ENCODE data around the gene CHMP3.
"Not testable (repeated sequence)": the region's sequence is repeated elsewhere in the genome, so short reads cannot be mapped to it uniquely, and the experiment has no call there.

Gene CHMP3

DNA sequence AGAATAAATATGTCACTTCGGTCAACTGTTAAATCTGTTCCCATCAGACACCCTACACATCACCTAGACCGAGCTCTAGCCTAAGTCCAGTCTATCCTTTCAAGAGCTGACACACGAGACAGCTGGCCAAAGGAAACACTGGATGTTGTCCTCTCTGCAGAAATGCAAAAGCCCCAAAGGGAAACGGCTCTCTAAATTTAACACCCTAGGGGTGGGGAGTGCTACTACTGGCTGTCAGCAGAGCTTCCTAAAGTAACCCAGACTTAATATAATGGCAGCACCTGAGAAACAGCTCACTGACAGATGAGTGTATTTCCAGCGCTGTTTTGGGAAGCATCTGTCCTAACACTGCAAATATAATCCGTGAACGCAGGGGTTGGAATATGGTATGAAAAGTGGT lies 55.6 kb downstream of the CHMP3 start:
- no peak for DNase-seq (ENCODE audit: low read depth)

DNA sequence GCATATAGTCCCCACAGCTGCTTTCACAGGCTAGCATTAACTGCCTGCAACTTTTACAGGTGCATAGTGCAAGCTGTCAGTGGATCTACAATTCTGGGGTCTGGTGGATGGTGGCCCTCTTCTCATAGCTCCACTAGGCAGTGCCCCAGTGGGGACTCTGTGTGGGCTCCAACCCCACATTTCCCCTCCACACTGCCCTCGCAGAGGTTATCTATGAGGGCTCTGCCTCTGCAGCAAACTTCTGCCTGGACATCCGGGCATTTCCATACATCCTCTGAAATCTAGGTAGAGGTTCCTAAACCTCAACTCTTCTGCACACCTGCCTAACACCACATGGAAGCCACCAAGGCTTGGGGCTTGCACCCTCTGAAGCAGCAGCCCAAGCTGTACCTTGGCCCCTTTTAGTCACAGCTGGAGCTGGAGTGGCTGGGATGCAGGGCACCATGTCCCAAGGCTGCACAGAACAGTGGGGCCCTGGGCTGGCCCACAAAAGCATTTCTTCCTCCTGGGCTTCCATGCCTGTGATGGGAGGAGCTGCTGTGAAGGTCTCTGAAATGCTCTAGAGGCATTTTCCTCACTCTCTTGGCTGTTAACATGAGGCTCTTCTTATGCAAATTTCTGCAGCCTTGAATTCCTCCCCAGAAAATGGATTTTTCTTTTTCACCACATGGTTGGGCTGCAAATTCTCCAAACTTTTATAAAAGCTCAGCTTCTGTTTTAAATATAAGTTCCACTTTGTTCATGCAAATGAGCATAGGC lies 62.7 kb downstream of the CHMP3 start:
- no peak for DNase-seq (ENCODE audit: low read depth)

DNA sequence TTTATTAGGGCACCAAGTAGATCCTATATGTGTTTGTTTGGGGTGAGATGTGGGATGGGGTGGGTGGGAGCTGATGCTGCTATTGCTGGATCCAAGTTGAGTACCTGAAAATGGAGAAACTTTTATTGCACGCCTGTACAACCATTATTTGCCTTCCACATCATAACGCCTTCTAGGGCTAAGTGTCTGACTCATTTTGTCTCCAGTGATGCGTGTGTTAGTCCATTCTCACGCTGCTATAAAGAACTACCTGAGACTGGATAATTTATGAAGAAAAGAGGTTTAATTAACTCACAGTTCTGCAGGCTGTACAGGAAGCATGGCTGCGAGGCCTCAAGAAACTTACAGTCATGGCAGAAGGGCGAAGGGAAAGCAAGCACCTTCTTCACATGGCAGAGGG lies 63.9 kb downstream of the CHMP3 start:
- DNase-seq (ENCODE audit: low read depth): no peak

DNA sequence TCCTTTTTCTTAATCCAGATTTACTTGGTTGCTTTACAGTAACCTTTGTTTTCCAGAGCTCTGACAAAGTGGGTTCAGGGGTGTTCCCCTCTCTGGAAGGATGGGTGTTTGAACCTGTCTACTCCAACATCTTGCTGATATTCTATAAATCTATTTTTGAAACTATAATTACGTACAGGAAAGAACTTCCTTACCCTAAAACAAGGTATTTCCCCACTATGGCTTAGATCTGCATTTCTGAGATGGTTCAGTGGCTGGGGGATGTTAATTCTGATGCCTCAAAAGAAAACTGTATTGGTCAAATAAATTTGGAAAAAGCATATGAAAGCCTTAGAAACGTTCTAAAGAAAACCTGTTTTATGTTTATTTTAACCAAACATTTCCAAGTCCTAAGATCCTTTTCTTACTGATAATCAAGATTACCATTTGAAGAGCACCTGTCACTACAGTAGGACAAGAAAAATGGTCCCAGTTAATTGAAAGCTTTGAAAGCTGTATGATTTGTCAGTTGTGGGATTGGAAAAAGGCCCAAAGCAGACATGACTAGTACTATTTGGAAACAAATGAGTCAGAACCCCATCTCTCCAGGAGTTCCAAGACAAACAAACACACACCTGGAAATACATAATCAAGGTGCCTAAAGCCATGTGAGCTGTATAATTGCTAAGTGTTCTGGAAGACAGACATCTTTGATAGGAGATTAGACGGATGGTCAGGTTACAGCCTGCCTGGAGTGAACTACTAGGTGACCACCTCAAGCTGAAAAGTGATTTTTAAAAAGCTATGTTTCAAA lies 64.6 kb downstream of the CHMP3 start:
- DNase-seq (ENCODE audit: low read depth): no peak

DNA sequence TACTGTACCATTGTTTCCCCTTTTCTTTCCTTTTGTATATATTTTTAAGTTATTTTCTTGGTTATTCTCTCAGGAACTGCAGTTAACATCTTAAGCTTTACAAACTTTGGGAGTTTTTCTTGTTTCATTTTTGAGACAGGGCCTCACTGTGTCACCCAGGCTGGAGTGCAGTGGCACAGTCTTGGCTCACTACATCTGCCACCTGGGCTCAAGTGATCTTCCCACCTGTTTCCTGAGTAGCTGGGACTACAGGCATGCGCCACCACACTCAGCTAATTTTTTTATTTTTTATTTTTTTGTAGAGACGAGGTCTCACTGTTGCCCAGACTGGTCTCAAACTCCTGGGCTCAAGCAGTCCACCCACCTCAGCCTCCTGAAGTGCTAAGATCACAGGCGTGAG lies 66.9 kb downstream of the CHMP3 start:
- DNase-seq (ENCODE audit: low read depth): not testable (repeated sequence)

DNA sequence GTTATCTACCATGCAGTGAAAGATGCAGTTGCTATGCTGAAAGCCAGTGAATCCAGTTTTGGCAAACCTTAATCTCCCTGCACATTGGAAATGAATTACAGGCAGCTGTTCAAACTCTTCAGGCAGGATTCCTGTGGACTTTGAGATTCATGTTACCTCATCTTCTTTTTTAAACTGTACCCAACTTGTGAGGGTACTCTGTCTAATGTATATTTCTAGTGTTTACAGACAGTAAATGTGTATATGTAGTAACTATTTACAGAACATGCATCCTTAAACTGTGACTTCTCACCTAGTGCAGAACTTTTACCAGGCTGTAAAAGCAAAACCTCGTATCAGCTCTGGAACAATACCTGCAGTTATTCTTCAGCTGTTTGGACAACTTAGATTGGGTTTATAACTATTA lies 71.2 kb downstream of the CHMP3 start:
- DNase-seq (ENCODE audit: low read depth): no peak

DNA sequence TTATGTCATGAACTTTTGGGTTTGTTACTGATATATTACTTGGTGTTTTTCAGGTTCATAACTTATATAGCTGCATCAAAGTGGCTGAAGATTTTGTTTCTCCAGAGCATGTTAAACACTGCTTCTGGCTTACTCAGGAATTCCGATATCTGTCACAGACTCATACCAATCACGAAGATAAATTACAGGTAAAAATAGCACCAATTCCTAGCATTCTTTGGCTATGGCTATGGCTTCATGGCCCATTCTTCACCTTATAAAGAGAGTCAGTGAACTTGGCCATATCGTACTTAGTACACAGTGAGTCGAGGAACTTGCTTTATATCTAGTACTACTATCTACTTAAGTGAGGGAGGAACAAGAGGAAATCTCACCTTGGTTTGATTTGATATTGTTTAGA lies 72.2 kb downstream of the CHMP3 start:
- DNase-seq (ENCODE audit: low read depth): no peak

DNA sequence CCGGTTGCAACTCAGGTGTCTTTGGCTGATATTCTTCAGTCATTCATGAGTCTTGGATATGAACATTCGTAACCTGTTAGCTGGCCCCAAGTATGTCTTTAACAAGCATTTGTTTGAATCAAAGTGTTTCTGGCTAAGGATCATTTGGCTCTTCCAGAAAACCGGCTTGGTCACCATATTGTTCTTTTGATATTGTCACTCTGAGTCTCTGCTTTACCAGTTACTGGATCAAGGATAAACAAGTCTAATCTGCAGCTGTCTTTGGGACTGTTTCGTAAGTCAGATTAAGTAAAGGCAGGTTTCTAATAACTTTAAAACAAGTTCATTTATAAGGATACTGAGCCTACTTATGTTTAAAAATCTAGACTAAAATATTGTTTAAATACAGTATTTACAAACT lies 73.0 kb downstream of the CHMP3 start:
- DNase-seq (ENCODE audit: low read depth): no peak

DNA sequence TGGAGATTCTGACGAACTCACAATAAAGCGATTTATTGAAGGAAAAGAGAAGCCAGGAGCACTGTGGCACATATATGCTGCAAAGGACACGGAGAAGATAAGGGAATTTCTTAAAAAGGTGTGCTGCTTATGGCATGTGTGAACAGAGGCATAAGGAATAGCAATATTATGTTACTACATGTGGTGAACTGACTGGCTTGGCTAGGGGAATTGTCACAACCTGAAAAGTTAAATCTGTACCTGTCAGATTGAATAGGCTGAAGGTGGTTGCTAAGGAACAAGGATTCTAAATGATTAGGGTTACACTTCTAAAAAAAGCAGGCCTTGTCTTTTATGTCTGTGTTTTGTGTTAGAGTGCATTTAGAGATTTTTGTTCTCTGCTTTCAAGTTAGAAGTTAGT lies 73.7 kb downstream of the CHMP3 start:
- no peak for DNase-seq (ENCODE audit: low read depth)

DNA sequence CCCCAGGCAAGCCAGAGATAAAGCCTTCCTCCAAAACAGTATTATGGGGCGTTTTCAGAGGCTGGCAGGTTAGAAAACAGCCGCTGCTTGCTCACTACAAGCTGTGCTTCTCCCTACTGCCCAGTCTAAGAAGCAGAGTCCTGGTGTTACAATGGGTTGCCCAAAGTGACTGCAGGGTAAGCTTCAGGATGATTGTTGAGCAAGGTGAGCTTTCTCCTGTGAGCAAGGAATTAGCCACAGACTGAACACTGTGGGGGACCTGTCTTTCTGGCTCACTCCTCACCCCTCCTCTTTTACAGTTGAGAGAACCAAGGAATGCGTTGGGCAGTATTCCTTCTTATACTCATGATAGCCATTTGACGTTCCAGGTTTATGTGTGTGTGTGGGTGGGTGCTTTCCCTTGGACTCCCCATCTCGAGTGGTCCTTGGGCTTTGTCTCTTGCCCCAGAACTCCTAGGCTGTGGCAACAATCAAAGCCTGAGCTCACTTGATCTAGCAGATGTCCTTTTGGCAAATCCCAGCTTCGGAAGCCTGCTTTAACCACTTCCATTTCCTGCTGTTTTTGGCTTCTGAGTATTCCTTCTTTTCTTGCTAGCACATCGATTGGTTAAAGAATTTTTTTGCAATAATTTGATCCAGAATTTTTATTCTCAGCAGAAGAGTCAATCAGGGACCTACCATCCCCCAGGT lies 74.5 kb downstream of the CHMP3 start:
- DNase-seq (ENCODE audit: low read depth): no peak

DNA sequence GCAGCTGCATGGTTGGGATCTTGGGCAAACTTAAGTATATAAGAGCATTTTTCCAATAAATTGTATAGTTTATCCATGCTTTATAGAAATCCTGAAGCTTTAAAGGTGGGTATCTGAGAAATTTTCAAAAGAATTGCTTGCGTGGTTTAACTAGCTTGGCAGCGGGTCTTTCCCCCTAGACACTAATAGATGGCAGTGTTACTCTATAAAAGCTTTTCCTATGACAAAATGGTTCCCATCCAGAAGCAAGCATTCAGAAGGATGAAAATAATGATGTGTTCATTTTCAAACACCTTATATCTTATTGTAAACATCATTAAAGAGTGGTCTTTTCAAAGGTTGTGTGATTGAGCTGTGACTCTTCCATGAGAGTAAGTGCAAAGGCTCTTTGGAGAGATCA lies 76.2 kb downstream of the CHMP3 start:
- no peak for DNase-seq (ENCODE audit: low read depth)

DNA sequence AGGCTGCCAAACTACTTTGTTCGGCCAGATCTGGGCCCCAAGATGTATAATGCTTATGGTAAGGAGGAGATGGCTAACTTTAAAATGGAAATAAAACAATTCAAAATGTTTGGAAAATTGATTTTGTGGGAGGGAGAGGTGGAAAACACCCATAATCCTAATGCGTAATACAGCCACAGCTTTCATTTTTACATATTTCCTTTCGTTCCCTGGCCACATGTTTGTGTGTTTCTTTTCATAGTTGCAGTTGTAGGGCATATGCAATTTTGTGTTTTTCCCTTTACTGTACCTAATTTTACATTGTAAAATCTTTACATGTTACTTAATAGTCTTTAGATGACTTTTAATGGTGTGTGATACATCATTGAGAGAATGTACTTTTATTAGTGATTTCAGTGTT lies 77.4 kb downstream of the CHMP3 start:
- DNase-seq (ENCODE audit: low read depth): no peak

DNA sequence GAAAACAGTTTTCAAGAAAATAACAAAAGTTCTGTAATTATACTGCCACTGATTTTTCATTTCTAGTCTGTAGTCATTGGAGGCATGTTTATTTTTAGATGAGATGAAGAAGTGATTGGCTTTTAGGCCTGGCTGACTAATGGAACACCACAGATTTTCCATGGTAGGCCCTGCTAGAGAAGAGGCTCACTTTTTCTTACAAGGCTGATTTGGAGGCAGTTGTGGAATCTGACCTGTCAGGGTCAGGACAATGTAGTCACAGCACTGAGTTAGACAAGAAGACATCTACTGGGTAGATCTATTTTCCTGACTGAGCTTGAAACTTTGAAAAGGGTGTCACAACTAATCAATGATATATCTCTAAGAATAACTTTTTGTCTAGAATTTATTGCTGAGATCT lies 78.1 kb downstream of the CHMP3 start:
- no peak for DNase-seq (ENCODE audit: low read depth)

DNA sequence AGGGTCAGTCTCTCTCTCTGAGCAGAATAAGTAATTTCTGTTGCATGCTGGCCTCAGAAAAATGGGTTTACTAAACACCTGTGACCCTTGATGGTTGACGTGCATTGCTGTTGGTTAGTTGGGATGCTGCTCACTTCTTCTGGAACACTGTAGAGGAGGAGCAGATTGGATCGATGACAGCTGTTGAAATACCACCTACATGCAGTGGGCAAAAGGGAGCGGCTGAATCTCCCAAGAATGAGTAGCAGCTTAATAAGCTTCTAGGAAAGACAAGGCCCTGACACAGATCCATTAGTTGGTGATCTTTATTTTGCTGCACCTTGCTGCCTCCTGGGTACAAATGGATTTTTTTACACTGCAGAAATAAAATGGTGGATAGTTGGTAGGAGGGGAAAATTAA lies 78.9 kb downstream of the CHMP3 start:
- no peak for DNase-seq (ENCODE audit: low read depth)

DNA sequence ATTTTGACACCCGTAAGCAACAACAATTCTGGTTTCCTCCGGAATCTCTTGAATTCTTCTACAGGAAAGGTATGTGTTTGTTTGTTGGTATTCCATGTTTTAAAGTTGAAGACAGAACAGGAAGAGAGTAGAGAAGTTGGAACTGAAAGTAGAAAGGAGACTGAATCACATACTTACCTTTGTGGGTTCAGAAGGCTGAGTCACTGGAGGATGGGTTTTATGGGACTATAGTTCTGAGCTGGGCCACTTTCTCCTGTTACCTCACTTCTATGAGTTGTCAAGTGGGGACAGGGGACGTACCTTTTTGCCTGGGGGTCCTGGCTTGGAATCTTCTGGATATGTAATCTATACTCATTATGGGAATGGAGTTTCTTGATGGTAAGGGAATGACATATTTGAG lies 81.2 kb downstream of the CHMP3 start:
- DNase-seq (ENCODE audit: low read depth): no peak

DNA sequence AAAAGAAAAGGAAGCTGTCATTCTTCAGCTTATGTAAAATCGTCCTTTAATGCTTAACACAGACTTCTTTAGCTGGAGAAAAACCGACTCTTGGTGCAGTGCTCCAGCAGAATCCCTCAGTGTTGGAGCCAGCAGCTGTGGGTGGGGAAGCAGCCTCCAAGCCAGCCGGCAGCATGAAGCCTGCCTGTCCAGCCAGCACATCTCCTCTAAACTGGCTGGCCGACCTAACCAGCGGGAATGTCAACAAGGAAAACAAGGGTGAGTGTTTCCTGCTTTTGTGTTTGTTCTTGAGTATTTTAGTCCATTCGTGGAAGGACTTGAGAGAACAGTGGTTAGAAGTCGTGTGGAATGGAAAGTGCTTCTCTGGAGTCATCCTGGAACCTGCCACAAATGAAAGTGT lies 83.1 kb downstream of the CHMP3 start:
- no peak for DNase-seq (ENCODE audit: low read depth)

DNA sequence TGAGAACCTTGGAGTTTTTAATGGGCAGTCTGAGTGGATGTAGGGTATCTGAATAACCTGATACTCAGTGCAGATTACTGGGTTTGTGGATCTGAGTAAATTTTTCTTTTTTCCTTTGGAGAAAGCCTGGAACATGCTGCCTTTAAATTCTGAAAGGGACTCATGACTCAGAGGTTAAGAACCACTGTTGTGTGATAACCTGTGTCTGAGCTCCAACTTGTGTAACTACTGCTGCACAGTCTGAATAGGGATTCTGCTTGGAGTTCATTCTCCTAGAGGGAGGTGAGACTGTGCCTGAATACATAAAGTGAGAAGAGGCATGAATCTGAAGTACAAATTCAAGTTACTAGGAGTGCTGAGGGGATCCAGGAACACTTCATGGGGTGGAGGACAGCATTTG lies 85.9 kb downstream of the CHMP3 start:
- no peak for DNase-seq (ENCODE audit: low read depth)

DNA sequence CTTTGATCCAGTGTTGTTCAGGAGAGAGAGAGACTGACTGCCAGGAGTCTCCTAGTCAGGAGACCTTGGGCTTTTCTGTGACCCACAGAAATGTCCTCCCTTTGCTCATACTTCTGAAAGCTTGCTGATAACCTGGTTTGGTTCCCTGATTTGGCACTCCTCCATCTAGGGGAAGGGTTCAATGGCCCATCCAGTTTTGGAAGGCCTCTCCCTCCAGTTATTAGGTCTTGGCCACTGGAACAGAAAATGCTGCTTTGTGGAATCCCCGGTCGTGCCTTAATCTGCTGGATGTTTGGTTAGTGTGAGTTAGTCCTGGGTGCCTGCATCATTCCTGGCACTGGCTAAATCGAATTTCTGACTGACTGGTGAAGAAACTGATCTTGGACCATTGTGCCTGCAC lies 86.3 kb downstream of the CHMP3 start:
- no peak for DNase-seq (ENCODE audit: low read depth)

DNA sequence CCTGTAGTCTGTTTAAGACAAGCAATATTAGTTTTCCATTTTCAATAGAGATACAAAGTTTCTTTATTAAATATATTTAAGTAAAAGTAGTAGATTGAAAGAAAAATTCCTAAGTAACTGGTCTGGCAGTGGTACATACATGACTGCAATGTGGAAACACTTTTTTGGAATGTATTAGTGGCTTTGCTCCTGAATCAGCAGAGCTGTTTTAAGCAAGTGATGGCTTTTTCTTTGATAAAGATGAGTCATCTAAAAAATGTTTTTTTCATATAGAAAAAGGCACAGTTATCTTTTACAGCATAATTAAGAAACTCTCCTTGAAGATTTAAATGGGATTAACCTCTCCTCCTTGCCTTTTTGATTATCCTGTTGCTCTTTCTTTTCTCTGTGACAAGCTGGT lies 87.2 kb downstream of the CHMP3 start:
- DNase-seq (ENCODE audit: low read depth): no peak

DNA sequence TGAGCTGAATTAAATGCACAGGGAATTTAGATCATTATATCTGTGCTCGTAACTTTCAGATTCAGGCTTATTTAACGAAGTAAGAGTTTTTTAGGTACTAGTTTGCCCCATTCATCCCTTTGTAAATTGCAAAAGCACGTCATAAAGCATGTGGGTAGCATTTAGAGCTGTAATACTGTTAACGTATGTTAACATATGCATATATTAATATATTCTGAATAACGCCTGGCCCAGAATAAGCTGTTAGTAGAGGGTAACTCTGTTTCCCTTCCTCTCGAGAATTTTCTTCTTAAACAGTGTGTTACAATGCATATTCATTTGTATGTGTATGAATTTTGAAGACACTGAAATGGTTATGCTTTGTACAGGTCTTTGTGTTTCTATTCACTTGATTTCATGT lies 91.6 kb downstream of the CHMP3 start:
- DNase-seq (ENCODE audit: low read depth): no peak

DNA sequence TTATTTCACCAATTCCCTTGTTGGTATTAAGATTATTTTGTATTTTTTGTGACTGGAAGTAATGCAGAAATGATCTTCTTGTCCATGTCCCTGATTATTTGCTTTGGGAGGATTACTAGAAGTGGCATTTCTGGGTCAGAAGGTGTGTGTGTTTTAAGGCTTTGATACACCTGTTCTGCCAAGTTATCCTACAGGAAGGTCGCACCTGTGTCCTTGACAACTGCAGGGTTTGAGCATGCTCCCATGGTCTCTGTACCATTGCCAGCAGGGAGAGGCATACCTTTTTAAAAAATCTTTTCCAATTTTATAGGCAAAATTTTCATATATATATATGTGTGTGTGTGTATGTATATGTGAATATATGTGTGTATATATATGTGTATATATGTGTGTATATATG lies 92.4 kb downstream of the CHMP3 start:
- no peak for DNase-seq (ENCODE audit: low read depth)

DNA sequence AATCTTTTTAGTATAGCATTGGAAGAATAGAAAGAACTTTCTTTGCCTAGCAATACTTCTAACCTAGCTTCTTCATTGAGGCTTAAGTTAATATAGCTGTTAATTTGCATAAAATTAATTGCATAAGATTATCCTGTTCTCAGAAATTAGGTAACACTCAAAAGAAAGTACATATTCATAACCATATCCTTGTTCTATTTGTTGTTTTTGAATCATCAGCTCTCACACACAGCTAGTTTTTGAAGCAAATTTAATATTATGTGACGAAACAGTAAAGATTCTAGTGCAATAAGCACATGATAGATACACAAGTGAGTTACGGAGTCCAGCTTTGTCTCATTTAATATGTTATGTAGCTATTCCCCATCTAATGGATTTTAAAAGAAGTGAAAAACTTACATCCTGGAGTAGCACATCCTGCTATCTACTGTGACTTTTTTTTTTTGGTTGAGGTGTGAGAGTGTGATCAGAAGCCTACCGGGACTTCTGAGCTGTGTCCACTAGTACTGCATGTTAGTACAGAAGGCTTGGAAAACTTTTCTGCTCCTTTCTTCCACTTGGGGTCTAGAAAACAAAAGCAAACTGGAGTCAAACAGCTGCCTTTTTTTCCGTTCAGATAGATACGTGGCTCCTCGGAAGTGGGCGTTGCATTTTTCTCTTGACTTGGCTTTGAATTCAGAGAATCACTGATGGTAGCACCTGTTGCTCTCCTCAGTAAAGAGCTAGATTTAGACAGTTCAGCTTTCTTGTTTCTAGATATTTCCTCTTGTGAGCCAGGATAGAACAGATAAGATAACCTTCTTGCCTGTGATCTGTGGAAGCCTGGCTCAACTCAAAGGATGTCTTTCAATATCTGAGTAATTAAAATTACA lies 94.8 kb downstream of the CHMP3 start:
- no peak for DNase-seq (ENCODE audit: low read depth)
